HCT116 (cell line): ENCODE results near the gene OR5D13. TPM values are rescaled to one million over a fixed set of nuclear protein-coding genes. Genes with fewer than 3 reads are reported as not detected.

Experiments
- ATAC-seq: fragments of 200-7000 bp; cut with Tn5 transposase; 2 replicates; pipeline ENCODE4 v1.9.1; 2020; ENCODE audit warnings: mild to moderate bottlenecking, moderate library complexity
- BruUV-seq: library from RNA; stranded (reverse); fragments of 400-500 nt; replicated peaks from 2 replicates; lab custom pipeline; 2021; lab: Mats Ljungman, UMichigan
- CTCF ChIA-PET: fragments of 300-600 bp; sonication (Branson Sonifier 250); formaldehyde crosslinking; loops from one replicate; lab custom pipeline; 2021; ENCODE audit warnings: antibody characterized with exemption; lab: Charles Lee
- POLR2A ChIA-PET: fragments of 300-600, 350-600 bp; sonication (Branson Sonifier 250); formaldehyde crosslinking; loops from one replicate; lab custom pipeline; 2021; ENCODE audit warnings: antibody characterized with exemption; lab: Charles Lee
- RAD21 ChIA-PET, 2 experiments: fragments of 300-600 bp; sonication (Branson Sonifier 250); formaldehyde crosslinking; loops; one replicate each; lab custom pipeline; 2023; ENCODE audit warnings: low total read pairs in 2 of 2; ENCODE audit not compliant: uncharacterized antibody in 2 of 2, unreplicated experiment in 2 of 2, low non-redundant PET in 1 of 2; lab: Charles Lee
- DNase-seq: peaks from one replicate; pipeline ENCODE4 v3.0.0-alpha.2; 2010; ENCODE audit warnings: low read depth, low spot score
- H2AFZ ChIP-seq: fragments of 200-600 bp; shearing (Covaris generic), sonication (generic); 2 replicates; pipeline ENCODE4 v1.6.1; 2017; ENCODE audit warnings: low read depth, mixed run types, mixed read lengths, antibody characterized with exemption, low read length; ENCODE audit not compliant: poor library complexity, severe bottlenecking
- H3K27ac ChIP-seq: 2 replicates; pipeline ENCODE4 v1.5.1; 2012; ENCODE audit warnings: low read depth, low read length
- H3K27me3 ChIP-seq: fragments of 200-600 bp; sonication (generic); 2 replicates; pipeline ENCODE4 v1.6.1; 2016; ENCODE audit warnings: mixed run types, low read length, mixed read lengths; ENCODE audit not compliant: insufficient read depth
- H3K36me3 ChIP-seq, 2 experiments: fragments of 200-500 bp in 1 of 2; fragments of 200-600 bp in 1 of 2; sonication (Bioruptor generic) in 1 of 2; sonication (generic) in 1 of 2; 2 replicates each; pipeline versions ENCODE4 v1.5.1 to v1.6.1; 2014 to 2016; ENCODE audit warnings: low read length in 2 of 2, inconsistent platforms in 1 of 2, mixed read lengths in 1 of 2, mixed run types in 1 of 2; ENCODE audit not compliant: insufficient read depth in 2 of 2, control insufficient read depth in 1 of 2
- H3K4me1 ChIP-seq, 2 experiments: fragments of 200-600 bp in 1 of 2; sonication (generic) in 1 of 2; 2 replicates each; pipeline versions ENCODE4 v1.5.1 to v1.6.1; 2012 to 2017; ENCODE audit warnings: low read length in 2 of 2, inconsistent platforms in 1 of 2, mild to moderate bottlenecking in 1 of 2, mixed read lengths in 1 of 2, mixed run types in 1 of 2, moderate library complexity in 1 of 2; ENCODE audit not compliant: insufficient read depth in 2 of 2, control insufficient read depth in 1 of 2
- H3K4me2 ChIP-seq: fragments of 200-600 bp; sonication (generic); 2 replicates; pipeline ENCODE4 v1.6.1; 2017; ENCODE audit warnings: mixed run types, low read length, mixed read lengths
- H3K4me3 ChIP-seq, 2 experiments: fragments of 200-600 bp in 1 of 2; sonication (generic) in 1 of 2; replicated peaks in 1 of 2; 2 replicates each; pipeline ENCODE4 v1.5.1; 2011 to 2016; ENCODE audit warnings: low read length in 2 of 2, control low read depth in 1 of 2, low read depth in 1 of 2, mild to moderate bottlenecking in 1 of 2, mixed read lengths in 1 of 2, mixed run types in 1 of 2
- H3K79me2 ChIP-seq: fragments of 200-600 bp; sonication (generic); 2 replicates; pipeline ENCODE4 v1.6.1; 2017; ENCODE audit warnings: mild to moderate bottlenecking, mixed run types, low read length, moderate library complexity, mixed read lengths; ENCODE audit not compliant: insufficient read depth
- H3K9ac ChIP-seq: fragments of 200-600 bp; sonication (generic); 2 replicates; pipeline ENCODE4 v1.6.1; 2016; ENCODE audit warnings: low read length, mixed read lengths
- H3K9me2 ChIP-seq: fragments of 200-600 bp; sonication (generic), shearing (Covaris generic); 2 replicates; pipeline ENCODE4 v1.6.1; 2017; ENCODE audit warnings: mixed run types, mild to moderate bottlenecking, moderate library complexity; ENCODE audit not compliant: insufficient read depth
- H3K9me3 ChIP-seq, 2 experiments: fragments of 200-500 bp in 1 of 2; fragments of 200-600 bp in 1 of 2; sonication (Bioruptor generic) in 1 of 2; sonication (generic) in 1 of 2; 2 replicates each; pipeline ENCODE4 v1.6.1; 2014 to 2017; ENCODE audit warnings: low read length in 2 of 2, mixed read lengths in 2 of 2, inconsistent platforms in 1 of 2, low read depth in 1 of 2, mild to moderate bottlenecking in 1 of 2, mixed run types in 1 of 2, moderate library complexity in 1 of 2; ENCODE audit not compliant: control insufficient read depth in 1 of 2, insufficient read depth in 1 of 2
- H4K20me1 ChIP-seq: fragments of 200-600 bp; sonication (generic), shearing (Covaris generic); 2 replicates; pipeline ENCODE4 v1.6.1; 2017; ENCODE audit warnings: mixed run types, mild to moderate bottlenecking, moderate library complexity; ENCODE audit not compliant: insufficient read depth
- ATF3 ChIP-seq: IDR thresholded peaks from 2 replicates; pipeline ENCODE4 v1.6.1; 2012
- EZH2 ChIP-seq: fragments of 200-600 bp; sonication (generic); IDR thresholded peaks from 2 replicates; pipeline ENCODE4 v1.6.1; 2017; ENCODE audit warnings: antibody characterized with exemption, mixed run types
- JUND ChIP-seq: IDR thresholded peaks from 2 replicates; pipeline ENCODE4 v1.6.1; 2012
- MAX ChIP-seq: IDR thresholded peaks from 2 replicates; pipeline ENCODE4 v1.6.1; 2012
- POLR2A ChIP-seq: IDR thresholded peaks from 2 replicates; pipeline ENCODE4 v1.7.0; 2011; ENCODE audit warnings: borderline replicate concordance; ENCODE audit not compliant: insufficient read depth, insufficient read length; ENCODE audit errors: extremely low read depth
- RAD21 ChIP-seq: IDR thresholded peaks from 2 replicates; pipeline ENCODE4 v1.6.1; 2012; ENCODE audit warnings: low read depth, mild to moderate bottlenecking
- REST ChIP-seq: IDR thresholded peaks from 2 replicates; pipeline ENCODE4 v1.6.1; 2012; ENCODE audit warnings: low read depth
- SIN3A ChIP-seq: IDR thresholded peaks from 2 replicates; pipeline ENCODE4 v1.6.1; 2012; ENCODE audit warnings: low read depth
- SP1 ChIP-seq: IDR thresholded peaks from 2 replicates; pipeline ENCODE4 v1.6.1; 2012; ENCODE audit warnings: low read depth
- SRF ChIP-seq: IDR thresholded peaks from 2 replicates; pipeline ENCODE4 v1.6.1; 2012; ENCODE audit warnings: low read depth
- YY1 ChIP-seq: IDR thresholded peaks from 2 replicates; pipeline ENCODE4 v1.6.1; 2011; ENCODE audit warnings: low read length, low read depth, moderate library complexity, mild to moderate bottlenecking; ENCODE audit not compliant: insufficient replicate concordance; ENCODE audit errors: extremely low read depth
- ZBTB33 ChIP-seq: IDR thresholded peaks from 2 replicates; pipeline ENCODE4 v1.6.1; 2011; ENCODE audit warnings: mild to moderate bottlenecking, low read length, moderate library complexity; ENCODE audit not compliant: insufficient replicate concordance; ENCODE audit errors: extremely low read depth
- ZNF274 ChIP-seq: fragments of 200-500 bp; sonication (Bioruptor generic); IDR thresholded peaks from 2 replicates; pipeline ENCODE4 v1.6.1; 2014; ENCODE audit warnings: mild to moderate bottlenecking, low read depth, low read length, inconsistent platforms
- intact Hi-C: fragments of 100-400 bp; cut with micrococcal nuclease; formaldehyde crosslinking; loops from 2 replicates; pipeline ENCODE4 v1.10.0; 2022
- total RNA-seq: library from RNA; stranded (reverse); gene quantifications from one replicate; pipeline ENCODE4 v1.2.1, GENCODE V29; 2021; ENCODE audit not compliant: unreplicated experiment

The OR5D13 gene
- total RNA-seq, 1 experiment from 2014 or later, result not detected

GRCh38 chr11:55793321-55793720, 20.1 kb downstream of the OR5D13 start:
- H3K4me3 ChIP-seq, result no peak overlapping the region
- H3K79me2 ChIP-seq, result no peaks in the 10 kb centered on the region
- H3K4me1 ChIP-seq, result no peaks in the 10 kb centered on the region
- H3K9ac ChIP-seq, result no peak overlapping the region
- H3K9me3 ChIP-seq, result peaks cover 8 to 9% of the 10 kb centered on the region in 2 experiments; a peak in 2 of 4 replicates
- RAD21 ChIA-PET, result no interaction called here
- no peaks in the 10 kb centered on the region for H3K27me3 ChIP-seq
- intact Hi-C loops, result no loop called here
- H3K36me3 ChIP-seq, result no peaks in the 10 kb centered on the region
- H3K9me2 ChIP-seq, result no peaks in the 10 kb centered on the region
- no peak overlapping the region for H2AFZ ChIP-seq
- H3K27ac ChIP-seq, result no peak overlapping the region
- no TSS peak for BruUV-seq
- no peak for ATAC-seq
- H4K20me1 ChIP-seq, result no peaks in the 10 kb centered on the region
- CTCF ChIA-PET, result no interaction called here
- TF ChIP-seq ZNF274 (no peak), ATF3 (no peak), SRF (no peak), SP1 (no peak), JUND (no peak), YY1 (no peak), MAX (no peak), POLR2A (no peak)
- TF ChIP-seq, all 23 proteins: peak for 0
- no peak for DNase-seq
- H3K4me2 ChIP-seq, result no peak overlapping the region
- POLR2A ChIA-PET, result no interaction called here

- no peaks in the 10 kb centered on the region for H4K20me1 ChIP-seq
- CTCF ChIA-PET, result no interaction called here
- H2AFZ ChIP-seq, result no peak within 1 kb of the TSS
- BruUV-seq, result no TSS peak
- H3K9me2 ChIP-seq, result no peaks in the 10 kb centered on the region
- ATAC-seq (no peak), DNase-seq (no peak)
- no peak within 1 kb of the TSS for H3K4me3 ChIP-seq
- POLR2A ChIA-PET, result no interaction called here
- no peaks in the 10 kb centered on the region for H3K27me3 ChIP-seq
- H3K4me1 ChIP-seq, result no peaks in the 10 kb centered on the region
- no peaks in the 10 kb centered on the region for H3K79me2 ChIP-seq
- RAD21 ChIA-PET, result no interaction called here
- H3K27ac ChIP-seq, result no peak within 1 kb of the TSS
- peaks cover 8 to 12% of the 10 kb centered on the region in 2 experiments; a peak in 2 of 4 replicates for H3K9me3 ChIP-seq
- H3K36me3 ChIP-seq, result no peaks in the 10 kb centered on the region
- intact Hi-C loops, result no loop called here
- no peak within 1 kb of the TSS for H3K9ac ChIP-seq
- no peak within 1 kb of the TSS for H3K4me2 ChIP-seq
- no peak for TF ChIP-seq MAX
- TF ChIP-seq SRF, result no peak
- no peak for TF ChIP-seq EZH2
- no peak for TF ChIP-seq POLR2A
- TF ChIP-seq ZBTB33, result no peak
- no peak for TF ChIP-seq YY1
- no peak for TF ChIP-seq REST
- no peak for TF ChIP-seq SIN3A
- TF ChIP-seq RAD21, result no peak
- TF ChIP-seq ATF3, result no peak
These were observed 22.0 kb downstream of the OR5D13 start, which contains the start of gene OR5D14 for GRCh38 chr11:55795256-55795655. Gene OR5D14, plus strand, starts transcription at chr11:55795556. Its CDS starts 0 bp downstream, at chr11:55795556.
